Heart right ventricle (tissue), 16 donors: ENCODE measurements around the gene CRELD2. TPM values are rescaled to one million over a fixed set of nuclear protein-coding genes. Genes with fewer than 3 reads are reported as not detected.

ENCODE experiments used
- ATAC-seq, 8 donors: fragments of 200-7000 bp; cut with Tn5 transposase; one replicate each; pipeline ENCODE4 v1.9.1; 2020; ENCODE audit warnings: mild to moderate bottlenecking in 8 of 8, moderate library complexity in 8 of 8, moderate number of reproducible peaks in 1 of 8
- DNase-seq, 2 donors: peaks; one replicate each; pipeline ENCODE4 v3.0.0-alpha.2; 2020
- H3K27ac ChIP-seq, 10 donors: fragments of 200-600 bp; sonication (generic) in 2 of 10; one replicate each; pipeline versions ENCODE4 v1.5.0 to v1.8.0; 2020 to 2022; ENCODE audit warnings: mild to moderate bottlenecking in 3 of 10
- H3K27me3 ChIP-seq, 7 donors: fragments of 200-600 bp; one replicate each; pipeline ENCODE4 v1.8.0; 2021 to 2022; ENCODE audit warnings: mild to moderate bottlenecking in 2 of 7
- H3K36me3 ChIP-seq, 9 donors: fragments of 200-600 bp; sonication (generic) in 1 of 9; one replicate each; pipeline versions ENCODE4 v1.5.0 to v1.8.0; 2020 to 2022; ENCODE audit warnings: mild to moderate bottlenecking in 2 of 9
- H3K4me1 ChIP-seq, 9 donors: fragments of 200-600 bp; sonication (generic) in 1 of 9; one replicate each; pipeline versions ENCODE4 v1.5.0 to v1.8.0; 2020 to 2022; ENCODE audit warnings: mild to moderate bottlenecking in 4 of 9
- H3K4me3 ChIP-seq, 10 donors: fragments of 200-600 bp; sonication (generic) in 2 of 10; one replicate each; pipeline versions ENCODE4 v1.5.0 to v1.8.0; 2020 to 2022; ENCODE audit warnings: mild to moderate bottlenecking in 7 of 10, moderate library complexity in 2 of 10
- H3K9me3 ChIP-seq, 11 donors: fragments of 200-600 bp in 10 of 11; sonication (generic) in 2 of 11; one replicate each; pipeline versions ENCODE4 v1.5.0 to v1.8.0; 2013 to 2022; ENCODE audit warnings: mild to moderate bottlenecking in 2 of 11, control low read depth in 1 of 11, moderate library complexity in 1 of 11
- WGBS, 2 donors: extraction: QIAGEN DNeasy Blood & Tissue Kit; methylation state at CpG; one replicate each; pipeline ENCODE4 v1.1.7; 2013; ENCODE audit warnings: inconsistent platforms in 1 of 2; 5-methylcytosine and 5-hydroxymethylcytosine counted together
- intact Hi-C, 10 donors: fragments of 100-400 bp; cut with DNase I; formaldehyde crosslinking; loops; one replicate each; pipeline versions ENCODE4 v1.11.1 to v1.14.2; 2022
- polyA plus RNA-seq, 2 donors: library from polyadenylated mRNA; stranded (reverse); fragments of 200-250 nt; gene quantifications; one replicate each; pipeline ENCODE4 v1.2.3, GENCODE V29; 2013
- total RNA-seq, 10 donors: library from RNA; stranded (reverse); fragmentation: NEBNext Ultra II Directional in 3 of 10; extraction: Animal tissue kit (Norgen Biotek cat#: 25700) in 3 of 10; gene quantifications; one replicate each; pipeline versions ENCODE4 v1.2.1 to v1.2.4, GENCODE V29; 2021 to 2023
- TF ChIP-seq, protein P1 (sequence below), 9 donors: fragments of 200-600 bp; sonication (generic) in 2 of 9; IDR thresholded peaks; one replicate each; pipeline versions ENCODE4 v1.5.0 to v1.8.0; 2021 to 2022; ENCODE audit warnings: antibody characterized with exemption in 9 of 9, mild to moderate bottlenecking in 5 of 9, moderate library complexity in 1 of 9
- donor health status: Arrhythmogenic right ventricular cardiomyopathy.
- donor health status: ischemic (EF 13 %, LVEDD 7.1; RV severe dilation, severe dysfunction).
- donor health status: healthy with polysubstance abuse.
- donor health status: DM: no; HTN: yes; CAD: no.
- donor health status: DM: no; HTN: no; CAD: no.
- donor health status: ischemic (EF 25% LVEDD 6.9; RV normal size, moderate dysfunction).
- donor health status: ischemic (EF 25% LVEDD 5.7; RV mildly dilated, moderate dysfunction).
- donor health status: healthy.
- donor health status: DM: yes; HTN: yes; CAD: no.
- donor health status: Ischemic cardiomyopathy.
- donor health status: ischemic (EF 35%, LVEDD 5.7; RV mildly dilated, moderate dysfunction).
- donor health status: nonischemic (EF 11% LVEDD 7.7; RV severe dilation, severe dysfunction).
- donor health status: DM: yes; HTN: yes; CAD: no.
- donor health status: PGD.
- donor health status: ischemic (EF 29% LVEDD 5.4; RV normal size, mild dysfunction).
- donor health status: nonischemic (EF 23%, LVEDD 6.1; RV moderate dilation, normal function).

CRELD2 gene
- total and polyA plus RNA-seq, 12 donors: 11.0 to 90.0 (median 19.2) TPM

GRCh38 chr22:49965091-49966040 lies 46.9 kb downstream of the CRELD2 start:
- Histone ChIP-seq H3K4me1 (peaks cover 44 to 77% (median 67%) of the 10 kb centered on the region in 9 donors), H3K27ac (peak overlapping the region in 9 of 10 donors; percentile 71 to 99 (median 98)), H3K4me3 (peak overlapping the region in 2 of 10 donors; percentile 88 to 97), H3K36me3 (peaks cover 0 to 45% (median 17%) of the 10 kb centered on the region in 9 donors), H3K9me3 (no peaks in the 10 kb centered on the region), H3K27me3 (no peaks in the 10 kb centered on the region)
- DNase-seq (peak in 1 of 2 donors; percentile 22), ATAC-seq (no peak)
- TF ChIP-seq, protein P1, sequence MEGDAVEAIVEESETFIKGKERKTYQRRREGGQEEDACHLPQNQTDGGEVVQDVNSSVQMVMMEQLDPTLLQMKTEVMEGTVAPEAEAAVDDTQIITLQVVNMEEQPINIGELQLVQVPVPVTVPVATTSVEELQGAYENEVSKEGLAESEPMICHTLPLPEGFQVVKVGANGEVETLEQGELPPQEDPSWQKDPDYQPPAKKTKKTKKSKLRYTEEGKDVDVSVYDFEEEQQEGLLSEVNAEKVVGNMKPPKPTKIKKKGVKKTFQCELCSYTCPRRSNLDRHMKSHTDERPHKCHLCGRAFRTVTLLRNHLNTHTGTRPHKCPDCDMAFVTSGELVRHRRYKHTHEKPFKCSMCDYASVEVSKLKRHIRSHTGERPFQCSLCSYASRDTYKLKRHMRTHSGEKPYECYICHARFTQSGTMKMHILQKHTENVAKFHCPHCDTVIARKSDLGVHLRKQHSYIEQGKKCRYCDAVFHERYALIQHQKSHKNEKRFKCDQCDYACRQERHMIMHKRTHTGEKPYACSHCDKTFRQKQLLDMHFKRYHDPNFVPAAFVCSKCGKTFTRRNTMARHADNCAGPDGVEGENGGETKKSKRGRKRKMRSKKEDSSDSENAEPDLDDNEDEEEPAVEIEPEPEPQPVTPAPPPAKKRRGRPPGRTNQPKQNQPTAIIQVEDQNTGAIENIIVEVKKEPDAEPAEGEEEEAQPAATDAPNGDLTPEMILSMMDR (IDR thresholded peaks at IDR 0.05): no peak
- intact Hi-C loops: loop anchor here in 1 of 10 donors (5.0 kb wide), 1 partner anchor 33 kb away; no protein-coding TSS in a partner anchor
- 82 to 84% methylated on average over 22 of the region's 22 CpGs for WGBS, 2 donors

- ATAC-seq: no peak
- H3K9me3 ChIP-seq: no peaks in the 10 kb centered on the region
- H3K4me1 ChIP-seq: peaks cover 44 to 86% (median 75%) of the 10 kb centered on the region in 9 donors
- no peaks in the 10 kb centered on the region for H3K27me3 ChIP-seq
- WGBS, 2 donors: 75 to 76% methylated on average over 11 of the region's 11 CpGs
- H3K4me3 ChIP-seq: no peak overlapping the region
- intact Hi-C loops: loop anchor here in 1 of 10 donors (5.0 kb wide), 1 partner anchor 34 kb away; no protein-coding TSS in a partner anchor
- H3K36me3 ChIP-seq: peaks cover 0 to 44% (median 17%) of the 10 kb centered on the region in 9 donors
- H3K27ac ChIP-seq: peak overlapping the region in 9 of 10 donors; percentile 71 to 99 (median 98)
- peak in 1 of 2 donors; percentile 9 for DNase-seq
- TF ChIP-seq, protein P1 (IDR thresholded peaks at IDR 0.05): no peak
These were observed 47.8 kb downstream of the CRELD2 start for GRCh38 chr22:49966041-49966773.

DNA sequence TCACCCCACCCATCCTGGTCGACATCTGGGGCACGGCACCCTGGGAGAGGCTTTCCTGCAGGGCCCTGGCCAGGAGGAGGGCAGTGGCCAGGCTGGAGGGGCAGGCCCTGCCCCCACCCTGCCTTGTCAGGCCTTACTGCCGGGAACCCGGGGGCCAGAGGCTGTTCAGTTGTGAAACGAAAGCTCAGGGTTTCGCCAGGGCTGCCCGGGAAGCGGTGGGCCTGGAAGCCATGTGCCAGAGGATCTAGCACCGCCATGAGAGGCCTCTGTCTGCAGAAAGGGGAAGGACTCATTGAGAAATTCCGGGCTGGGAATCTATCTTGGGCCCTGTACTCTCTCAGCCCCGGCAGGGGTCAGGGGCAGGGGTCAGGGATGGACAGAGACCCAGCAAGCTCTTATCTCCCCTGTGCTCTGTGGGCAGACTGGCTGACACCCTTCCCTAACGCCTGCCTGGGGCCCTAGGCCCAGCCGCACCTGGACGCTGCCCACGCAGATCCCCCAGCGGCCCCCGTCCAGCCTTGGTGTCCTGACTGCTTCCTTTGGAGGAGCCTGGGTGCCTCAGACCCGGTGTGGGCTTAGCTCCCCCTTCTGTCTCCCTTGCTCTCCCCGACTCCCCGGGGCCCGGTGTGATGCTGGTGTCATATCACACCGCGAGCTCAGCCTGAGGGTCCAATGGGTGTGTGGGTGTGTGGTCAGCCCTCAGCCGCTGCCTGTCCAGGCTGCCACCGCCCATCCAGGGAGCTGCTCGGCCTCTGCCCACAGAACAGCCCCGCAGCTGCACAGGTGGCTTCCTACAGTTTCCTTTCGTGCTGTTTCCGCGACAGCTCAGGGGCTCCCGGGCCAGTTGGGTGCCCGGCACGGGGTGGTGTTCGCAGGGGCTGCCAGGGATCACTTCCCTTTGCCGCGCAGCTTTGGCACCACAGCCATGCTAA lies 48.6 kb downstream of the CRELD2 start:
- DNase-seq (peak; percentile 29 to 44), ATAC-seq (no peak)
- peak overlapping the region; percentile 40 to 99 (median 96) for H3K27ac ChIP-seq
- H3K9me3 ChIP-seq: no peaks in the 10 kb centered on the region
- WGBS, 2 donors: 44 to 63% methylated on average over 33 to 36 of the region's 36 CpGs
- peaks cover 0 to 8% (median 0%) of the 10 kb centered on the region in 7 donors for H3K27me3 ChIP-seq
- H3K4me3 ChIP-seq: peak overlapping the region in 7 of 10 donors; percentile 6 to 41 (median 30)
- peaks cover 42 to 94% (median 78%) of the 10 kb centered on the region in 9 donors for H3K4me1 ChIP-seq
- TF ChIP-seq, protein P1 (IDR thresholded peaks at IDR 0.05): peak in 1 of 9 donors; percentile 4
- intact Hi-C loops: loop anchor here in 1 of 10 donors (5.0 kb wide), 1 partner anchor 35 kb away; no protein-coding TSS in a partner anchor
- H3K36me3 ChIP-seq: peaks cover 0 to 36% (median 16%) of the 10 kb centered on the region in 9 donors
